NCI-H69 (cell line): ENCODE measurements around the gene PTRH1.
"Not testable (repeated sequence)": the region's sequence is repeated elsewhere in the genome, so short reads cannot be mapped to it uniquely, and the experiment has no call there.

ENCODE experiments used
- DNase-seq: peaks from one replicate; lab custom pipeline; 2025; lab: John Stamatoyannopoulos, UW

The PTRH1 gene

DNA sequence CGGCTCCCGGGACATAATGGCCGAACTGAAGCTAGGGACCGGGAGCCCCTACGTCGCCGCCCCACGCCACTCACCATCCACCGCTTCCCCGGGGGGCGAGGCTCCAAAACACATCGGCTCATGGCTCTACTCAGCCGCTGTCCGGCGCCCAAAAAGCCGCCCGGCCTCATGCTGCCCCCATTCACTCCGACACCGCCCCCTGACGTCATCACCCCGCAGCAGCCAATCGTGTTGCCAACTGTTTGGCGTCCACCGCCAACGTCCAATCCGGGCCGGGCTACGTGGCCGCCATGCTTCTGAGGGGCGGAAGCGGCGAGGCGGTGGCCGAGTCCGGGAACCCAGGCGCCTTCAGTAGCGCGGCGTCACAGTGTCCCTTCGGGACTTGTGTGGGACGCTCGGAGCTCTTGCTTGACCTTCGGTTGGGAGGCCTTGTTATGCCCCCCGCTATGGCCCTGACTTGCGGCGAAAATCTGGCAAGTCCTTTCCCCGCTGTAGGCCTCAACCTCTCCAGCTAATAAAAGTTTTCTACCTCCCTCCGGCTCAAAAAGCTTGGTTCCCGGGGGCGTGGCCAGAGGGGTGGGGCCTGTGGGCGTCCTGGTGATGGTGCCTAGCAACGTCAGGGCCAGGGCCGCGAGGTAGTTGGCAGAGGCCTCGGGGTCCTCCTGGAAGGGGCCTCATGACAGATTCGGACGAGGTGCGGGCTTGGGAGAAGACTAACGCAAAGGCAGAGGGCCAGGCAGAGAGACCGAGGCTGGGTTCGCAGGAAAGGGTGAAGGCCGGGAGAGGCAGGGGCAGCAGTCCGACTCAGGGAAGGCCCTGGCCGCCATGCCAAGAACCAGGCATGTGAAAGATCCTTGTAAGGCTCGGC lies at the start of gene PTRH1, which contains the start of gene TTC16:
Gene PTRH1, minus strand, starts transcription at position 194 of the 868 bp plus-strand sequence. Its CDS starts 24 bp downstream, at position 170.
Gene TTC16, plus strand, starts transcription at position 610 of the 868 bp plus-strand sequence. Its CDS starts 67 bp downstream, at position 677.
- peak; percentile 98 for DNase-seq

- DNase-seq = peak; percentile 66
Observed at GRCh38 chr9:127763918-127764384, 48.5 kb upstream of the PTRH1 start.

- no peak for DNase-seq
Observed at GRCh38 chr9:127762111-127762676, 46.7 kb upstream of the PTRH1 start.

- DNase-seq = peak; percentile 41
Observed at GRCh38 chr9:127761491-127761956, 46.1 kb upstream of the PTRH1 start.

GRCh38 chr9:127761061-127761460 lies 45.6 kb upstream of the PTRH1 start:
- no peak for DNase-seq

- DNase-seq = no peak
Observed at GRCh38 chr9:127758843-127759242, 43.4 kb upstream of the PTRH1 start.

- not testable (repeated sequence) for DNase-seq
Observed at GRCh38 chr9:127756776-127757175, 41.3 kb upstream of the PTRH1 start.

- DNase-seq = no peak
Observed at GRCh38 chr9:127756233-127756632, 40.8 kb upstream of the PTRH1 start.

GRCh38 chr9:127755061-127756060 lies 39.9 kb upstream of the PTRH1 start:
- DNase-seq = peak; percentile 88

- DNase-seq = peak; percentile 75
Observed at GRCh38 chr9:127754099-127755060, 38.9 kb upstream of the PTRH1 start.

GRCh38 chr9:127753622-127754021 lies 38.2 kb upstream of the PTRH1 start:
- DNase-seq = no peak

- DNase-seq = peak; percentile 38
Observed at GRCh38 chr9:127753148-127753547, 37.7 kb upstream of the PTRH1 start.

DNA sequence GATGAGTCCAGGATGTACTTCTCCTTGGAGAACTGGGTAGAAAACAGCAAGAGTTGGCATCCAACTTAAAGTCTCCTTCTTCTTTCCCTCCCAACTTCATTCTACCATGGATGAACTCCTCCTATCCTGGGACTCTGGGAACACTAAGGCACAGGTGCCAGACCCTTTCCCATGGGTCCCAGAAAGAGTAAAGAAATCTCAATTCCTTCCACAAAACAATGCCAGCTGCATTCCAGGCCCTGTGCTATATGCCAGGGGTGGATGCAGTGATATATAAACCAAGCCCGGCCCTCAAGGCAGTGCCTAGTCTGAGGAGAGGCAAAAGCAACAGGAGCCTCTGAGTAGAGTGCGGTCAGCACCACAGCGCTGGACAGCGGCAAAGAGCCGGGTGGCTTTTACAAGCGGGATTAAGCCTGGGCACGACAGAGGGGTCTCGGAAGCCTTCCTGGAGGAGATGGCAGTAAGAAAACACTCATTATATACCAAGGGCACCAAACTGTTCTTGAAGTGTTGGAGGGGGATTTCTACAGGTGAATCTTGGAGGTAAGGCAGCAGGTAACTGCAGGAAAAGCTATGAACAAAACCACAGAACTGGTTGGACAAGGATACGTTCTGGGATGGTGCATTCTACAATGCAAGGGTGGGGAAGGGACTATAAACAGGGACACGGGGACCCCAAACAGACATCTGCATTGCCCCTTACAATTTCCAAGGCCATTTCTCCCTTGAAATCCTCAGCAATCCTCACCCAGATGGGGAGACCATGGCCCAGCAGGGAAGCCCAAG lies 36.0 kb upstream of the PTRH1 start:
- no peak for DNase-seq

DNA sequence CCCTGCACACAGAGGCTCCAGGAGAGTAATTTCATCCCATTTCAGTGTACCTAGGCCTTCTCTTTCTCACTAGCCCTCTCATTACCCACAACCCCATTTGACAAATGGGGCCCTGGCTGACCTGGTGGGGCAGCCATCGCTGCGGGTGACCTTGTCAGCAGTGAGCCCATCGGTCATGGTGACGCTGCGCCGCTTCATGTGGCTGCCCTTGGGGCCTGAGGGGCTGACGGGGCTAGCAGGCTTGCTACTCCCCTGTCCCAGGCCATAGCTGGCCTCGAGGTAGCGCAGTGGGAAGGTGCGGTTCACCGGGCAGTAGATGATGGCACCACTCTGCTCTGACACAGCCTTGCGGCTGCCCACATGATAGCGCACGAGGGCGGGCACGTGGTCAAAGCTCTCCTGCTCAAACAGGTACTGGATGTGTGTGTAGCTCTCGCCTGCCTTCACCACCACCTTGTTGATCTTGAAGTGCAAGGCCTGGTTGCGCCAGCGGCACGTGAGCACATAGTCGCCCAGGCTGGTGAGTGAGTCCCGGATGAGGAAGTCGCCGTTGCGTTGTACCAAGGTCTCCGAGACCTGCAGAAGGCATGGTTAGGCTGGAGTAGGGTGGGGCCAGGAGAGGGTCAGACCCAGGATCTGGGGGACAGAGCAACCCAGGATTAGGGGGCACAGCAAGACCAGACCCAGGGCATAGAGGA lies 33.8 kb upstream of the PTRH1 start:
- DNase-seq = no peak

GRCh38 chr9:127746959-127747569 lies 31.6 kb upstream of the PTRH1 start:
- DNase-seq = no peak

DNA sequence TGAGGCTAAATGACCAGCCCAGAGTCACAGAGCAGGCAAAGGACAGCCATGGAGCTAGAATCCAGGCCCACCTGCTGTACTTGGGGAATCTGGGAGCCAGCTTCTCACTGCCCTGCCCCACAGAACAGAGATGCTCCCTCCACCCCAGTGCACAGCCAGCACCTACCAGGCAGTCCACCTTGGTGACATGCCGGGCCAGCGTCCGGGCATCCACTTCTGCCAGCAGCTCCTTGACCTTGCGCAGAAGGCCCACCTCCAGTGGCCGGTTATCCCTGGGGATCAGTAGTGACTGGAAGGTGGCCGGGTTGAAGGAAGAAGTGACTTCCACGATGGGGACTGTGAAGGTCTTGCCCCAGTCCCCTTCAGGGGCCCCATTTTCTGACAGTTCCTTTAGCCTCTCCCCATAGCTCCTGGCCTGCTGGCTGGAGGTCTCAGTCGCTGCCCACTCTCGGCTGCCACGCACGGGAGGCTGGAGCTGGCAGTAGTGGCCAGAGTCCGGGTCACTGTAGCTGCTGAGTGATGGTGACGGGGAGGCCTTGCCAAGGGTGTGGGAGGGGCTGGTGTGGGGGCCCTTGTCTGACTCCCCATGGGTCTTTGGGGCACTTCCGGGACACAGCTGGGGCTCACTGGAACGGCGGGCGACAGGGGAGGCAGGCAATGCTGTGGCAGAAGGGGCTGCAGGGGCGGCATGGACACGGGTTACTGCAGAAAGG lies 29.1 kb upstream of the PTRH1 start:
- DNase-seq = no peak

DNA sequence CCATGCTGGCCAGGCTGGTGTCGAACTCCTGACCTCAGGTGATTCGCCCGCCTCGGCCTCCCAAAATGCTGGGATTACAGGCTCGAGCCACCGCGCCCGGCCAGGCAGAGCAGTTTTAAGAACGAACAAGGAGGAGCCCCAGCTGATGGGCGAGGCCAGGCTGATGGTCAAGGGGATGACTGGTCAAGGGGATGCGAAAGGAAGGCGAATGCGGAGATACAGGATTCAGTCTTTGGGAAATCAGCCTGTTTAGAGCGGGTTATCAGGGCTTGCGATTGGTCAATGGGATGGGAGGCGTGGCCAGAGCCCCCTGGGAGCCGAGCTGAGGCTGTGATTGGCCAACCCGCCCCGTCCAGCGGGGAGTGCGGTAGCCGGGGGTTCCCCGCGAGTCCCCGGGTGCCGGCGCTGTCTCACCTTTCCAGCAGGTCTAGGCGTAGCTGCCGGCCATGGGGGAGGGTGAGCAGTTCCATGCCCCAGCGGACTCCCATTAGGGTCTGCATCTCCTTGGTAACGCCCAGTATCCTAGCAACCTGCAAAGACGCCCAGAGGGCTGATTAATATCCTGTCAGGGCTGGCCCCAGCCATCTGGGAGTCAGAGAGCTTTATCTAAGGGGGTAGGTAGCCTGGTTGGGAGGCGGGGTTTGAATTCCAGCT lies 27.1 kb upstream of the PTRH1 start:
- peak; percentile 99 for DNase-seq
